T-cell (primary cell): ENCODE measurements around the gene GEMIN4. TPM values are rescaled to one million over a fixed set of nuclear protein-coding genes. Genes with fewer than 3 reads are reported as not detected.
"Not testable (repeated sequence)": the region's sequence is repeated elsewhere in the genome, so short reads cannot be mapped to it uniquely, and the experiment has no call there.

Source experiments
- ATAC-seq, 4 experiments: fragments of 200-7000 bp in 3 of 4; fragments of 150-1000 bp in 1 of 4; cut with Tn5 transposase; replicated peaks in 1 of 4; 1 replicate in 3 of 4; 2 replicates in 1 of 4; pipeline ENCODE4 v1.10.0; 2021; ENCODE audit warnings: moderate library complexity in 3 of 4, mild to moderate bottlenecking in 2 of 4, moderate number of reproducible peaks in 1 of 4
- CTCF ChIA-PET, 2 donors: fragments of 300-600 bp; sonication (Branson Sonifier 250); formaldehyde crosslinking; loops; one replicate each; lab custom pipeline; 2022; ENCODE audit warnings: antibody characterized with exemption in 2 of 2; lab: Charles Lee
- POLR2A ChIA-PET, 2 donors: fragments of 300-600 bp; sonication (Branson Sonifier 250); formaldehyde crosslinking; loops; one replicate each; lab custom pipeline; 2022; ENCODE audit warnings: antibody characterized with exemption in 2 of 2; lab: Charles Lee
- DNase-seq, 35 experiments: peaks; one replicate each; pipeline versions ENCODE4 v3.0.0 to v3.0.0-alpha.2; 2013 to 2023
- H3K27ac ChIP-seq: one replicate; pipeline ENCODE4 v1.5.1; 2013; ENCODE audit warnings: low read length
- H3K27me3 ChIP-seq, 2 experiments: replicated peaks in 1 of 2; 1 replicate in 1 of 2; 2 replicates in 1 of 2; pipeline versions ENCODE4 v1.6.1 to v1.7.0; 2013; ENCODE audit warnings: low read length in 1 of 2, mixed read lengths in 1 of 2; ENCODE audit not compliant: control insufficient read depth in 2 of 2, insufficient read depth in 2 of 2; ENCODE audit errors: extremely low read depth in 1 of 2
- H3K36me3 ChIP-seq, 2 donors: 1 replicate in 1 of 2; 2 replicates in 1 of 2; pipeline versions ENCODE4 v1.6.1 to v1.7.0; 2013; ENCODE audit warnings: low read length in 1 of 2; ENCODE audit not compliant: control insufficient read depth in 2 of 2, insufficient read depth in 1 of 2; ENCODE audit errors: extremely low read depth in 1 of 2
- H3K4me1 ChIP-seq, 2 experiments: 1 replicate in 1 of 2; 2 replicates in 1 of 2; pipeline versions ENCODE4 v1.6.1 to v1.7.0; 2013; ENCODE audit warnings: low read length in 2 of 2, mixed read lengths in 1 of 2; ENCODE audit not compliant: insufficient read depth in 2 of 2, control insufficient read depth in 1 of 2; ENCODE audit errors: extremely low read depth in 1 of 2
- H3K4me3 ChIP-seq, 2 donors: 1 replicate in 1 of 2; 2 replicates in 1 of 2; pipeline versions ENCODE4 v1.5.1 to v1.7.0; 2013; ENCODE audit warnings: mild to moderate bottlenecking in 2 of 2, low read length in 1 of 2, moderate library complexity in 1 of 2; ENCODE audit not compliant: control insufficient read depth in 1 of 2; ENCODE audit errors: extremely low read depth in 1 of 2
- H3K9me3 ChIP-seq: 2 replicates; pipeline ENCODE4 v1.7.0; 2013
- H3K27ac Mint-ChIP-seq, 2 donors: one replicate each; pipeline ENCODE4 v1.8.0; 2020 to 2021; ENCODE audit warnings: mild to moderate bottlenecking in 2 of 2, mixed read lengths in 2 of 2
- H3K27me3 Mint-ChIP-seq, 2 donors: one replicate each; pipeline ENCODE4 v1.8.0; 2021 to 2022; ENCODE audit warnings: mixed read lengths in 2 of 2
- H3K36me3 Mint-ChIP-seq: one replicate; pipeline ENCODE4 v1.8.0; 2021; ENCODE audit warnings: mixed read lengths
- H3K4me1 Mint-ChIP-seq, 3 donors: one replicate each; pipeline ENCODE4 v1.8.0; 2020 to 2022; ENCODE audit warnings: mixed read lengths in 3 of 3, mild to moderate bottlenecking in 1 of 3
- H3K4me3 Mint-ChIP-seq, 3 donors: one replicate each; pipeline ENCODE4 v1.8.0; 2020 to 2022; ENCODE audit warnings: mild to moderate bottlenecking in 3 of 3, mixed read lengths in 3 of 3, moderate library complexity in 3 of 3
- H3K9me3 Mint-ChIP-seq, 3 donors: one replicate each; pipeline ENCODE4 v1.8.0; 2020 to 2022; ENCODE audit warnings: mixed read lengths in 3 of 3
- WGBS: methylation state at CpG from one replicate; pipeline ENCODE4 v1.1.5; 2013; ENCODE audit warnings: missing lambda C conversion rate; ENCODE audit not compliant: insufficient coverage; 5-methylcytosine and 5-hydroxymethylcytosine counted together
- total RNA-seq, 35 experiments: library from RNA in 6 of 35; stranded (reverse) in 6 of 35; fragments of 120-200 nt in 1 of 35; gene quantifications; one replicate each; pipeline versions ENCODE4 v1.2.1 to v1.2.4 and lab custom pipeline; 2013 to 2026

Gene GEMIN4
- total RNA-seq, 5 donors from 2014 or later (not counting 1 experiment from before 2014, with no cell fraction given): 19.6 to 38.2 (median 36.0) TPM

- H3K4me1 ChIP-seq, H3K27me3 Mint-ChIP-seq, H3K4me3 ChIP-seq, H3K27ac Mint-ChIP-seq, H3K9me3 ChIP-seq, ATAC-seq, DNase-seq, H3K9me3 Mint-ChIP-seq, H3K27me3 ChIP-seq, CTCF ChIA-PET, H3K27ac ChIP-seq, H3K4me3 Mint-ChIP-seq: not testable (repeated sequence)
- H3K36me3 ChIP-seq: peaks cover 20 to 50% of the 10 kb centered on the region in 2 donors
- peaks cover 30% of the 10 kb centered on the region for H3K36me3 Mint-ChIP-seq
- POLR2A ChIA-PET: interaction anchor here in 1 of 2 donors (0.5 kb wide), 1 partner anchor 667 kb away, joined by 4 read pairs; no protein-coding TSS in a partner anchor
- WGBS: no CpG with 5 or more reads among the region's 12 CpGs
- H3K4me1 Mint-ChIP-seq: peaks cover 6 to 13% (median 6%) of the 10 kb centered on the region in 3 donors
Measured at GRCh38 chr17:790874-791247, 38.8 kb upstream of the GEMIN4 start.

- H3K4me3 ChIP-seq, CTCF ChIA-PET, H3K4me1 ChIP-seq, H3K9me3 ChIP-seq, H3K27me3 Mint-ChIP-seq, DNase-seq, H3K4me3 Mint-ChIP-seq, ATAC-seq, H3K9me3 Mint-ChIP-seq, POLR2A ChIA-PET, H3K27ac ChIP-seq, H3K27me3 ChIP-seq, H3K4me1 Mint-ChIP-seq, H3K27ac Mint-ChIP-seq: not testable (repeated sequence)
- 94% methylated on average over 22 of the region's 38 CpGs for WGBS
- H3K36me3 Mint-ChIP-seq: peaks cover 30% of the 10 kb centered on the region
- H3K36me3 ChIP-seq: peaks cover 20 to 53% of the 10 kb centered on the region in 2 donors
Measured at GRCh38 chr17:789931-790873, 38.1 kb upstream of the GEMIN4 start.

GRCh38 chr17:789160-789840 is 37.2 kb upstream of the GEMIN4 start:
- POLR2A ChIA-PET: no interaction called here
- CTCF ChIA-PET: no interaction called here
- peaks cover 20 to 57% of the 10 kb centered on the region in 2 donors for H3K36me3 ChIP-seq

GRCh38 chr17:788551-788950 is 36.5 kb upstream of the GEMIN4 start:
- H3K36me3 ChIP-seq: peaks cover 20 to 57% of the 10 kb centered on the region in 2 donors
- no peaks in the 10 kb centered on the region for H3K27me3 ChIP-seq
- no peak for DNase-seq
- H3K27me3 Mint-ChIP-seq: no peaks in the 10 kb centered on the region
- H3K4me1 Mint-ChIP-seq: peaks cover 10 to 14% (median 12%) of the 10 kb centered on the region in 3 donors
- H3K27ac ChIP-seq: no peak overlapping the region
- H3K4me1 ChIP-seq: peaks cover 3 to 4% of the 10 kb centered on the region in 2 experiments
- CTCF ChIA-PET: interaction anchor here in 1 of 2 donors (0.6 kb wide), 1 partner anchor 468 kb away, joined by 3 read pairs; no protein-coding TSS in a partner anchor
- H3K4me3 Mint-ChIP-seq: no peak overlapping the region
- POLR2A ChIA-PET: no interaction called here
- H3K9me3 Mint-ChIP-seq: no peaks in the 10 kb centered on the region
- H3K36me3 Mint-ChIP-seq: peaks cover 30% of the 10 kb centered on the region
- H3K9me3 ChIP-seq: no peaks in the 10 kb centered on the region
- no peak for ATAC-seq
- 95% methylated on average over 3 of the region's 4 CpGs for WGBS
- no peak overlapping the region for H3K27ac Mint-ChIP-seq
- no peak overlapping the region for H3K4me3 ChIP-seq

More at GRCh38 chr17:789160-789840, 37.2 kb upstream of the GEMIN4 start:
- H3K36me3 Mint-ChIP-seq: peaks cover 30% of the 10 kb centered on the region
- peaks cover 3 to 8% (median 5%) of the 10 kb centered on the region in 3 donors for H3K4me1 Mint-ChIP-seq
- Histone ChIP-seq H3K4me1 (peaks cover 0 to 3% of the 10 kb centered on the region in 2 experiments), H3K9me3 (no peaks in the 10 kb centered on the region), H3K27ac (no peak overlapping the region), H3K27me3 (no peaks in the 10 kb centered on the region), H3K4me3 (no peak overlapping the region)
- no peak for DNase-seq
- no peak for ATAC-seq
- H3K4me3 Mint-ChIP-seq: no peak overlapping the region
- no peak overlapping the region for H3K27ac Mint-ChIP-seq
- 96% methylated on average over 8 of the region's 14 CpGs for WGBS
- H3K9me3 Mint-ChIP-seq: no peaks in the 10 kb centered on the region
- H3K27me3 Mint-ChIP-seq: no peaks in the 10 kb centered on the region

GRCh38 chr17:787641-788221 is 35.7 kb upstream of the GEMIN4 start:
- Mint-ChIP-seq H3K9me3 (no peaks in the 10 kb centered on the region), H3K27ac (no peak overlapping the region), H3K36me3 (peaks cover 30% of the 10 kb centered on the region), H3K4me3 (no peak overlapping the region), H3K4me1 (peaks cover 10 to 21% (median 20%) of the 10 kb centered on the region in 3 donors), H3K27me3 (no peaks in the 10 kb centered on the region)
- H3K27me3 ChIP-seq: no peaks in the 10 kb centered on the region
- peaks cover 11% of the 10 kb centered on the region in 2 experiments for H3K4me1 ChIP-seq
- H3K9me3 ChIP-seq: no peaks in the 10 kb centered on the region
- peaks cover 20 to 54% of the 10 kb centered on the region in 2 donors for H3K36me3 ChIP-seq
- DNase-seq (no peak), ATAC-seq (no peak)
- ChIA-PET CTCF (interaction anchor here (0.6 kb wide), 4 partner anchors 8 to 469 kb away, joined by 3 to 5 read pairs (median 3); no protein-coding TSS in a partner anchor), POLR2A (no interaction called here)
- H3K27ac ChIP-seq: no peak overlapping the region
- WGBS: 95% methylated on average over 4 of the region's 12 CpGs
- no peak overlapping the region for H3K4me3 ChIP-seq

GRCh38 chr17:785901-786300 is 33.8 kb upstream of the GEMIN4 start:
- Mint-ChIP-seq H3K36me3 (peaks cover 22% of the 10 kb centered on the region), H3K4me1 (peaks cover 23 to 35% (median 31%) of the 10 kb centered on the region in 3 donors)
- H3K27me3 Mint-ChIP-seq, H3K9me3 ChIP-seq, DNase-seq, H3K27ac Mint-ChIP-seq, POLR2A ChIA-PET, H3K4me3 ChIP-seq, H3K4me3 Mint-ChIP-seq, ATAC-seq, H3K27ac ChIP-seq, H3K27me3 ChIP-seq, CTCF ChIA-PET, H3K9me3 Mint-ChIP-seq: not testable (repeated sequence)
- H3K4me1 ChIP-seq: peaks cover 15 to 24% of the 10 kb centered on the region in 2 experiments
- peaks cover 14 to 35% of the 10 kb centered on the region in 2 donors for H3K36me3 ChIP-seq
- 100% methylated on average over 1 of the region's 7 CpGs for WGBS
